Body of pancreas (tissue), 4 donors: ENCODE results near the gene RPL14. TPM values are rescaled to one million over a fixed set of nuclear protein-coding genes. Genes with fewer than 3 reads are reported as not detected.
"Not testable (repeated sequence)": the region's sequence is repeated elsewhere in the genome, so short reads cannot be mapped to it uniquely, and the experiment has no call there.

ENCODE experiments used
- ATAC-seq: fragments of 150-250 bp; one replicate; pipeline ENCODE4 v1.9.1; 2016
- DNase-seq, 4 donors: peaks; one replicate each; pipeline ENCODE4 v3.0.0-alpha.2; 2019
- H3K27ac ChIP-seq, 4 donors: fragments of 200-600 bp; sonication (generic); 1 replicate in 3 of 4; 2 replicates in 1 of 4; pipeline versions ENCODE4 v1.5.1 to v1.6.1; 2016 to 2019; ENCODE audit warnings: mild to moderate bottlenecking in 1 of 4, mixed read lengths in 1 of 4, moderate library complexity in 1 of 4
- H3K27me3 ChIP-seq, 2 donors: fragments of 200-600 bp; sonication (generic); one replicate each; pipeline ENCODE4 v1.6.0; 2016; ENCODE audit warnings: mild to moderate bottlenecking in 1 of 2
- H3K36me3 ChIP-seq, 2 donors: fragments of 200-600 bp; sonication (generic); replicated peaks in 1 of 2; 2 replicates each; pipeline ENCODE4 v1.5.1; 2016; ENCODE audit warnings: low read depth in 2 of 2; ENCODE audit not compliant: insufficient read depth in 1 of 2
- H3K4me1 ChIP-seq: fragments of 200-600 bp; sonication (generic); one replicate; pipeline ENCODE4 v1.6.0; 2016
- H3K4me3 ChIP-seq, 2 donors: fragments of 200-600 bp; sonication (generic); 1 replicate in 1 of 2; 2 replicates in 1 of 2; pipeline ENCODE4 v1.5.1; 2016 to 2019
- H3K9me3 ChIP-seq, 3 donors: fragments of 200-600 bp; sonication (generic); 1 replicate in 2 of 3; 2 replicates in 1 of 3; pipeline ENCODE4 v1.5.1; 2016
- CTCF ChIP-seq, 7 experiments: fragments of 450-650 bp in 4 of 7; fragments of 200-600 bp in 3 of 7; sonication (generic) in 3 of 7; IDR thresholded peaks; one replicate each; pipeline ENCODE4 v1.5.1; 2016 to 2019; ENCODE audit warnings: antibody characterized with exemption in 7 of 7
- POLR2A ChIP-seq, 3 donors: fragments of 450-650 bp; IDR thresholded peaks; one replicate each; pipeline ENCODE4 v1.6.1; 2016; ENCODE audit warnings: antibody characterized with exemption in 3 of 3, mild to moderate bottlenecking in 2 of 3
- WGBS, 2 donors: methylation state at CpG; one replicate each; pipeline ENCODE4 v1.1.5; 2017; 5-methylcytosine and 5-hydroxymethylcytosine counted together
- intact Hi-C: fragments of 100-400 bp; cut with DNase I; formaldehyde crosslinking; loops from one replicate; pipeline ENCODE4 v1.15.1; 2023
- total RNA-seq, 2 donors: library from RNA; depleted of rRNA; stranded (reverse); fragments of >200 nt; gene quantifications; one replicate each; pipeline ENCODE4 v1.1.0, GENCODE V29; 2016

RPL14 gene
- total RNA-seq, 2 donors from 2014 or later = 176 to 279 TPM

GRCh38 chr3:40458473-40458872 lies 1.3 kb downstream of the RPL14 start:
- intact Hi-C loops = no loop called here
- ATAC-seq (no peak), DNase-seq (no peak)
- no peaks in the 10 kb centered on the region for H3K27me3 ChIP-seq
- H3K4me3 ChIP-seq = no peak overlapping the region
- H3K9me3 ChIP-seq = no peaks in the 10 kb centered on the region
- 84 to 91% methylated on average over 4 of the region's 4 CpGs for WGBS, 2 donors
- TF ChIP-seq POLR2A (IDR thresholded peaks at IDR 0.05) (no peak), CTCF (IDR thresholded peaks at IDR 0.05) (no peak)
- peaks cover 5 to 11% of the 10 kb centered on the region in 2 donors for H3K36me3 ChIP-seq
- peak overlapping the region in 1 of 4 donors; percentile 83 for H3K27ac ChIP-seq
- peaks cover 35% of the 10 kb centered on the region for H3K4me1 ChIP-seq

- peaks cover 27% of the 10 kb centered on the region for H3K4me1 ChIP-seq
- peaks cover 5 to 17% of the 10 kb centered on the region in 2 donors for H3K36me3 ChIP-seq
- H3K27me3 ChIP-seq, H3K4me3 ChIP-seq, H3K27ac ChIP-seq, ATAC-seq, H3K9me3 ChIP-seq, DNase-seq, intact Hi-C loops: not testable (repeated sequence)
- WGBS, 2 donors = 81 to 83% methylated on average over 6 of the region's 6 CpGs
Measured at GRCh38 chr3:40460481-40460880, 3.3 kb downstream of the RPL14 start.

- TF ChIP-seq CTCF (IDR thresholded peaks at IDR 0.05) (no peak), POLR2A (IDR thresholded peaks at IDR 0.05) (no peak)
- ATAC-seq (no peak), DNase-seq (no peak)
- no peak overlapping the region for H3K27ac ChIP-seq
- peaks cover 26% of the 10 kb centered on the region for H3K4me1 ChIP-seq
- 64 to 75% methylated on average over 3 of the region's 3 CpGs for WGBS, 2 donors
- H3K9me3 ChIP-seq = no peaks in the 10 kb centered on the region
- peaks cover 5 to 17% of the 10 kb centered on the region in 2 donors for H3K36me3 ChIP-seq
- H3K4me3 ChIP-seq = no peak overlapping the region
- H3K27me3 ChIP-seq = no peaks in the 10 kb centered on the region
- intact Hi-C loops = no loop called here
Measured at GRCh38 chr3:40461161-40461560, 4.0 kb downstream of the RPL14 start.

GRCh38 chr3:40462838-40463237 lies 5.7 kb downstream of the RPL14 start:
- ATAC-seq, intact Hi-C loops: not testable (repeated sequence)
- 94 to 98% methylated on average over 7 of the region's 7 CpGs for WGBS, 2 donors

GRCh38 chr3:40463579-40463978 lies 6.4 kb downstream of the RPL14 start:
- peaks cover 3 to 17% of the 10 kb centered on the region in 2 donors for H3K36me3 ChIP-seq
- intact Hi-C loops = no loop called here
- ATAC-seq = no peak

More at GRCh38 chr3:40462838-40463237, 5.7 kb downstream of the RPL14 start:
- Histone ChIP-seq H3K36me3 (peaks cover 5 to 17% of the 10 kb centered on the region in 2 donors), H3K4me1 (peaks cover 20% of the 10 kb centered on the region)
- not testable (repeated sequence) for H3K27ac ChIP-seq, H3K9me3 ChIP-seq, H3K27me3 ChIP-seq, DNase-seq, H3K4me3 ChIP-seq

More at GRCh38 chr3:40463579-40463978, 6.4 kb downstream of the RPL14 start:
- Histone ChIP-seq H3K27me3 (no peaks in the 10 kb centered on the region), H3K9me3 (no peaks in the 10 kb centered on the region), H3K27ac (no peak overlapping the region), H3K4me3 (no peak overlapping the region), H3K4me1 (peaks cover 13% of the 10 kb centered on the region)
- 90 to 94% methylated on average over 2 of the region's 2 CpGs for WGBS, 2 donors
- TF ChIP-seq CTCF (IDR thresholded peaks at IDR 0.05) (no peak), POLR2A (IDR thresholded peaks at IDR 0.05) (no peak)
- DNase-seq = no peak
